HG03575 (cell line): ENCODE results near the gene EEFSEC.

ENCODE experiments used
- ATAC-seq: cut with Tn5 transposase; IDR thresholded peaks from one replicate; pipeline ENCODE4 v1.9.1; 2021; ENCODE audit not compliant: unreplicated experiment, insufficient number of reproducible peaks, low FRiP score; ENCODE audit errors: extremely low read depth

Gene EEFSEC

DNA sequence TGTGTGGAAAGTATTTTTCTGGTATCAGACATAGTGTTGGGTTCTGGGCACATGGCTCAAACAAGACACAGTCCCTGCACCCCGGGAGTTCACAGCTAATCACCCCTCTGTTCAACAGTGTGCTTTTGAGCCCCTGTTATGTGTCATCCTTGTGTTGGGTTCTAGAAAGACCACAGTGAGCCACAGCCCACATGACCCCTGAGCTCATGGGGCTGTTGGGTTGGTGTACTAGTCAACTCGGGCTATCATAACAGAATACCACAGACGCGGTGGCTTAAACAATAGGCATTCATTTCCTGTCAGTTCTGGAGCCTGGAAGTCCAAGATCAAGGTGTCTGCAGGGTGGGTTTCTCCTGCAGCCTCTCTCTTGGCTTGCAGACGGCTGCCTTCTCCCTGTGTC is 213.4 kb downstream of the EEFSEC start:
- ATAC-seq, result no peak

GRCh38 chr3:128367221-128367620 is 213.9 kb downstream of the EEFSEC start:
- ATAC-seq, result no peak

DNA sequence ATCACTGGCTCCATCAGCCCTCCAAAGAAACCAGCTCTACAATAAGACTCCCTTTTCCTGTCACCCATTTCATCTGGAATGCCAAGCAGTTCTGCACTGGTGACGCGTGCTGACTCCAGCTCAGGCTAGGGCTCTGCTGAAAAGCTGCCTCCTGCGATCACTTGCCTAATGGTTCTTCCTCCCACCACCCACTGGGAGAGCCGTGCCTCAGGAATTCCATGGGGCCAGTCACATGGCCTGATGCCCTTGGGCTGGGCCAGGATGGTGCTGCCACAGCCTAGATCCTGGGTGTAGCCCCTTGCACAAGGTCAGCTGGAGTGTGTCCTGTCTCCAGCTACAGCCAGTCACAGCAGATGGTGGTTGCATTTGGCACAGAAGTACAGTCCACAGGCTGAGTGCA is 214.5 kb downstream of the EEFSEC start:
- ATAC-seq, result no peak

DNA sequence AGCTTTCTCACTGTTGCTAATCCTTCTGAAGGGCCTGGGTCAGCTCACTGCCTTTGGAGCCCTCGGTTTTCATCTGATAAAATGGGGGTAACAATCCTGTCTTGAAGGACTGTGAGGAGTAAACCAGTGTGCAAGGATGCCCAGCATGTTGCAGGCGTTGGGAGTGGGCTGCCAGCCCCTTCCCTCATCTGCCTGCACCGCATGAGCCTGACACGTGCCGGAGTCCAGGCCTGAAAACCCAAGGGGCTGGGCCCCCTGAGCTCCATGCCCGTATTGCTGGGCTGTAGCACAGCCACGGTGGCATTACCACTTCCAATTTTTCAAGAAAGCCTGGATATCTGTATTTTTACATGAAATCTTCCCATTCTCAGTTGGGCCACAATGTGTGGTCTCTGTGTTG is 215.3 kb downstream of the EEFSEC start:
- no peak for ATAC-seq

GRCh38 chr3:128369121-128369703 is 215.9 kb downstream of the EEFSEC start:
- ATAC-seq, result no peak

DNA sequence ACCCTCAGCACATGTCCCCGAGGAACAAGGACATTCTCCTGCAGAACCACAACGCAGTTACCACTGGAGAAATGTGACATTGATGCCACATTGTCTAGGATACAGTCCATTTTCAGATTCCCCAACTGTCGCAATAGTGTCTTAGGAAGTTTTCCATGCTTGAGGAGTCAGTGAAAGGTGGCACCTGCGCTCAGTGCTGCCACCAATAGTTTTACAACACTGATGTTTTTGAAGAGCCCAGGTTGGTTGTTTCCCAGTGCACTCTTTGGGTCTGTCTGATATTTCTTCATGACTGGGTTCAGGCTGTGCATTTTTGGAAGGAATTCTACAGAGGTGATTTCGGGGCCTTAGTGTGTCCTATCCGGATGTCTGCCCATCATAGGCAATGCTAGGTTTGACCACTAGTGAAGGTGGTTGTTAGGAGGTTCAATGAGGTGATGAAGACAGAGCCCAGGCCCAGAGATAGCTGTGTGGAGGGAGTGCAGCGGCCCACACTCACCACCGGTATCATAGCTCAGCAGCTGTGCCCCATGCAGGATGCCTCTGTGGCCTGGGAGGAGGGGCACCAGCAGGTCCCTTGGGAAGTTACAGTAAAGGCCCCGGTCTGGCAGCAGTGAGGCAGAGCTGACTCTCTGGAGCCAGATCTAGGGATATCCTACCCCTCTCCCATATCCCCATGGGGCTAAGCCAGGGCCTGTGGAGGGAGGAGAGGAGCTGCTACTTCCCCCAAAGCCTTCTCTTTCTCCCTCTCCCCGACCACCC is 216.8 kb downstream of the EEFSEC start:
- no peak for ATAC-seq

DNA sequence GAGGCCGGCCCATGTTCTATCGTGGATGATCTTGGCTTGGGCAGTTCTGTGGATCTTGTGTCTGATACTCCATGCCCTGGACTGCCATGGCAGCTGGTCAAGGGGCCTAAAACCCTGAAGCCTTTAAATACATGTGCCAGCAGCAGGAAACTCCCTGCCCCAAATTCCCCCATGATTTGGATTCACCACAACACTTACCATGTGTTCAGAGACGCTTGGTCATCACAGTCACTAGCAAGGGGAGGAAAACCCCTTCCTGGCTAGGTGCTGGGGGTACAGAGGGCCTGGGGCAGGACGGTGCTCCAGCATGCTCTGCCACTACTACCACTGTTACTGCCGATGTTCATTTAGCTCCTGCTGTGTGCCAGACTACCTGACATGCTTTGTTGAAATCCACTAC is 219.0 kb downstream of the EEFSEC start:
- ATAC-seq, result no peak

DNA sequence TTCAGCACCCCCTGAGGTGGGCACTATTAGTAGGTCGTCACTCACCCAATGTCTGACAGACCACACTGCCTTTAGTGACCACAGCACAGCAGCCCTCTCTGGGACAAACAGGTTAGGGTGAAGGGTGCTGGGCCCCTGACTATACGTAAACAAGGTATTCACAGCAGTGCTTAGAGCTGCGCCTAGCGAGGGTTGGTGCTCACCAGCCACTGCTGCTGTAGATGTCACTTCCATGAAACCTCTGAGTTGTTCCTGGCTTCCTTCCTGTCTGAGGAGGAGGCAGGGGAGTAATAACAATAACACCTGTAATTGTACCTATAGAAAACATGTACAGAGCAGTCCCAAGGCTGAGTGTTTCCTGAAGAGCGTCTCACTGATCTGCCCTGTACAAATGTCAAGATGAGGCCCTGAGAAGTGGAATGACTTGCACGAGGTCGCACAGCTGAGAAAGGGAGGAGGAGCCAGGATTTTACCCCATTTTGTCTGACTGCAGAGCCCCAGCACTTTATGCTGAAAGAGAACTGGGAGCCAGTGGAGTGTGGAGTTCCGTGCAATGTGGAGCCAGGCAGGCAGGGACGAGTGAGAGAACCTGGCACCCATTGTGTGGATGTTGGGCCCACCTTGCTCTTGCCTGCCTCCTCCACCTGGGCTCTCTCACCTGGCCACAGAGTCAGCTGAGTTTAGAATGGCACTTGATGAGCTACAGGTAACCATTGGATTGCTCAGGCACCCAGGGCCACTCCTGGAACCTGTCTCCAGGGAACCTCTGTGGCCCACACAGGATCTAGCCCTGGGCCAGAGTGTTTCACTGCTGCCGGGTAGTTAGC is 219.6 kb downstream of the EEFSEC start:
- no peak for ATAC-seq

- ATAC-seq, result no peak
These were observed 221.6 kb downstream of the EEFSEC start for GRCh38 chr3:128374746-128375445.

GRCh38 chr3:128376516-128376915 is 223.2 kb downstream of the EEFSEC start:
- ATAC-seq, result no peak

GRCh38 chr3:128378631-128379347 is 225.5 kb downstream of the EEFSEC start:
- ATAC-seq, result no peak

DNA sequence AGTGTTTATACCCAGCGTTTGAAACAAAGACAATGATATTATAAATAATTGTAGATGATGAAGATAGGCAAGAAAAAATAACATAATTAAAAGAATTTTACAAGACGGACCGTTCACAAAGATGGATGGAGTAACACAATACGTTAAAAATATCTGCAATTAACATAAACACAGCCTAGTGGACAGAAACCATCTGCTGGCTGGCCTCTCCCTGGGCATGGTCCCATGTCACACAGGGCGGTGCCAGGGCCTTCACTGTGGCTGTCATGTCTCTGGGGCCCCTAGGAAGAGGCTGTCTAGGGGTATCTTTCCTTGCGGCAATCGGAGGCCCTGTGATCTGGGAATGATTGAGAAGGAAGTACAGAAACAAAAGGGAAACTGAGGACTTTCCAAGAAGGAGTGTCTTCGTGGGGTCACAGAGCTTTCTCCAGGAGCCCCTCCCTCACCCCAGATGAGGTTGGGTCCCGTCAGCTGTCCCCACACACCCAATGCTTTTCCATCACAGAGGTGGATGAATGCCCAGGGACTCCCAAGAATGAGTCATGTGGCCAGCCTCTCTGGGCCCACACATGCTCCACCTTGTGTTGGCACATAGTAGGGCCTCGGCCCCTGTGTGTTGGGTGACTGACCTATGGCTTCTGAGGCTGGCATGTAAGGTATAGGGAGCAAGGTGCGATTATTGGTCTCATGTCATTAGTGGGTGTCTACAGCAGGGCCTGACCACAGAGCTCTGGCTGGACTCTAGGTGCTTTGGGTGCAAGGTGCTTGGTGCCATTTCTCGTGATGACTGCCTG is 226.3 kb downstream of the EEFSEC start:
- no peak for ATAC-seq

- ATAC-seq, result no peak
These were observed 227.0 kb downstream of the EEFSEC start for GRCh38 chr3:128380295-128380694.

DNA sequence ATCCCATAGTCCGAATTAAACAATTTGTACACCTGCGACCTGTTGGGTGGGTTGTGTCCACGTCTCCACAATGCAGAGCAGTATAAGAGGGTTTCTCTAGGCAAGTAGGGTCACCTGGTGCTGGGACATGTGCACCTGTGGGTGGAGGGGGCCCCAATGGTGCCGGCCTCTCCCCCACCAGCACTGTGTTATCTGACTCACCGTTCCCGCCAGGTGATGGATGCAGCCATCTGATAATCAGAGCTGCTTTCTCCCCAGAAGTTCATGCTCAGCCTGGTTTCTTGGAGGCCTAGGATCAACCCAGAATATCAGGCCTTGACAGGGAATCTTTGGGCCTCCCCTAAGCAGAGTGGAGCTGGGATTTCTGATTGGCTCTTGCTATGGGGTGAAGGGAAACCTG is 227.4 kb downstream of the EEFSEC start:
- ATAC-seq, result no peak

GRCh38 chr3:128381609-128382008 is 228.3 kb downstream of the EEFSEC start:
- no peak for ATAC-seq

DNA sequence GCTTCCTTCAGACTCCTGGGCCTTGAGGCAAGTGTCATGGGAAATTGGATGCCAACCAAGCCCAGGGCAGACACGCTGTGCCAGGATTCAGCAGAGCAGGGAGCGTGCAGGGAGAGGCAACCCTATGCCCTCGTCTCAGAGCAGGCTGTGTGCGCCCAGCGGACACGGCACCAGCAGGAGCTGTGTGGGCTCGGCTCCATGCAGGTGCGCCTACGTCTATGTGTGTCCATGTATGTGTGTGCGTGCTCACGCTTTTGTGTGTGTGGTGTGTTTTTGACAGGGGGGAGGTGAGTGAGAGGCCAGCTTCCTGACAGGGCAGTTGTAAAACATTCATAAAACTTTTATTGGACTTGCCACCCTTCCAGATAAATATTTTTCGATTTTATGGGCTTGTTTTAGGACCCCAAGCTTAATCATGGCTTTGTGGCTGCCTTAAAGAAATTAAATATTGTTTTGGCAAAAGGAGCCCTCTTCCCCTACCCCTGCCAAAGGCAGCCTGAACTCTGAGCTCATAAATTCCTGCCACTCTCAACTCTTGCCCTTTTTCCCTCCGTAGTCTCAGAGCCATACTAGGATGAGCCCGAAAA is 229.0 kb downstream of the EEFSEC start:
- no peak for ATAC-seq

GRCh38 chr3:128383316-128384235 is 230.3 kb downstream of the EEFSEC start:
- no peak for ATAC-seq
